ENCODE data around the gene GJB2. TPM values are rescaled to one million over a fixed set of nuclear protein-coding genes. Genes with fewer than 3 reads are reported as not detected.

GJB2 gene
- total and polyA plus RNA-seq, 2 of the 8 experiments (the other 6 are each of a cell fraction or from before 2014, with no cell fraction given): 0.20 to 0.21 TPM

GRCh38 chr13:20173116-20173746 is 19.5 kb downstream of the GJB2 start (continued):
- TF ChIP-seq CTBP2 (IDR thresholded peaks at IDR 0.05; ENCODE audit: borderline replicate concordance, insufficient read depth, insufficient read length, low read length) (no peak), TCF12 (IDR thresholded peaks at IDR 0.05; ENCODE audit: low read depth, low read length) (no peak), MAFK (IDR thresholded peaks at IDR 0.05; ENCODE audit: low read depth, low read length) (no peak), SIRT6 (IDR thresholded peaks at IDR 0.05; ENCODE audit: low read length) (no peak), EP300 (IDR thresholded peaks at IDR 0.05; ENCODE audit: borderline replicate concordance in 1 of 2, low read depth in 2 of 2, low read length in 2 of 2) (no peak), CTCF (IDR thresholded peaks at IDR 0.05; ENCODE audit: control extremely low read depth in 1 of 3, insufficient read depth in 1 of 3, low read depth in 1 of 3, low read length in 3 of 3) (no peak), SP1 (IDR thresholded peaks at IDR 0.05; ENCODE audit: low read depth, low read length) (no peak), E2F6 (IDR thresholded peaks at IDR 0.05) (no peak), HDAC6 (IDR thresholded peaks at IDR 0.05; ENCODE audit: low read depth, low read length) (no peak), KDM1A (IDR thresholded peaks at IDR 0.05; ENCODE audit: borderline replicate concordance, low read length) (no peak)
